ENCODE data around the gene LRMDA. TPM values are rescaled to one million over a fixed set of nuclear protein-coding genes. Genes with fewer than 3 reads are reported as not detected.

Gene LRMDA
- total RNA-seq, 2 experiments from 2014 or later, result not detected

DNA sequence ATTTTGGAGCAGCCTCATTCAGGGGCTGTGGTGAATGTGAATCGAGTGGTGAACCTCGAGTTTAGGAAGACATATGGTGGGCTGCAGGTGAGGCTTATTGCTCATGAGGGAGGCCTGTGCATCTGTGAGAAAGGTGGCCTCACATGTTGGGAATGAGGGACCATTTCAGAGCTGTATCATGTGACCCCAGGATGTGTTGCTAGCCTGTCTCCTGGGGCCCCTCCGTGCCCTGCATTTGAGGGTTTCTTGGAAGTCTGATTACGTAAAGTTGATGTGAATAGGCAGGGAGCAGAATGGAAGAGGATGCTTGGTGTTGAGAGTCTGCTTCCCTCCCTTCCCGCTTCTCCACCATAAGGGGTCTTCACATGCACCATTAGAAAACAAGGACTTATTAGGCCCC, 569.1 kb downstream of the LRMDA start:
- CTCF ChIA-PET (ENCODE audit: unreplicated experiment), result no interaction called here
- intact Hi-C loops (cut with micrococcal nuclease; ENCODE audit: unreplicated experiment), result no loop called here
- BruUV-seq (replicated peaks), result no TSS peak

DNA sequence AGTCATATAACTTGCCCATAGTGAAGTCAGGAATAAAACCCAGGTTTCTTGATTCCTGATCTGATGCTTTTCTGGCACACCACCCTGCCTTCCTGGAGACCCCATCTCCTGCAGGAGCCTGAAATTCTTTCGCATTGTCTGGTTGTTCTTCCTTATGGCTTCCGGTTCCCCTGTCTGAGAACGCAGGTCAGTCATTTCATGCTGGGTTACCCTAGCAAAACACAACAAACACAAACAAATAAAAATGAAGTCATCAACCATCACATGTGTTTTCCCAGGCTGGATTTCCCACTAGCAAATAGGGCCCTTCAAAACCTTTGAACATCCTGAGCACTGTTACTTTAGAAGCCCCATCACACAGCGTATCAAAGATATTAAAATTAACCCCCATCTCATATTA, 569.6 kb downstream of the LRMDA start:
- no peaks in the 10 kb centered on the region for H3K36me3 ChIP-seq (ENCODE audit: insufficient read depth, low read length)
- no peaks in the 10 kb centered on the region for H3K79me2 ChIP-seq (ENCODE audit: insufficient read depth, low read depth, low read length)
- DNase-seq (ENCODE audit: low spot score), result no peak
- no peaks in the 10 kb centered on the region for H3K9me2 ChIP-seq (ENCODE audit: insufficient read depth, low read length)
- H3K27ac ChIP-seq (ENCODE audit: low read depth, low read length, poor library complexity, severe bottlenecking), result no peak overlapping the region
- CTCF ChIA-PET (ENCODE audit: unreplicated experiment), result no interaction called here
- H3K4me3 ChIP-seq (ENCODE audit: low read depth, low read length, poor library complexity, severe bottlenecking), result no peak overlapping the region
- no peaks in the 10 kb centered on the region for H3K9me3 ChIP-seq (ENCODE audit: low read length)
- intact Hi-C loops (cut with micrococcal nuclease; ENCODE audit: unreplicated experiment), result no loop called here
- POLR2A ChIA-PET, result no interaction called here
- no peak overlapping the region for H3K4me2 ChIP-seq (ENCODE audit: low read length)
- H2AFZ ChIP-seq (ENCODE audit: low read length), result no peak overlapping the region
- TF ChIP-seq, protein P1, sequence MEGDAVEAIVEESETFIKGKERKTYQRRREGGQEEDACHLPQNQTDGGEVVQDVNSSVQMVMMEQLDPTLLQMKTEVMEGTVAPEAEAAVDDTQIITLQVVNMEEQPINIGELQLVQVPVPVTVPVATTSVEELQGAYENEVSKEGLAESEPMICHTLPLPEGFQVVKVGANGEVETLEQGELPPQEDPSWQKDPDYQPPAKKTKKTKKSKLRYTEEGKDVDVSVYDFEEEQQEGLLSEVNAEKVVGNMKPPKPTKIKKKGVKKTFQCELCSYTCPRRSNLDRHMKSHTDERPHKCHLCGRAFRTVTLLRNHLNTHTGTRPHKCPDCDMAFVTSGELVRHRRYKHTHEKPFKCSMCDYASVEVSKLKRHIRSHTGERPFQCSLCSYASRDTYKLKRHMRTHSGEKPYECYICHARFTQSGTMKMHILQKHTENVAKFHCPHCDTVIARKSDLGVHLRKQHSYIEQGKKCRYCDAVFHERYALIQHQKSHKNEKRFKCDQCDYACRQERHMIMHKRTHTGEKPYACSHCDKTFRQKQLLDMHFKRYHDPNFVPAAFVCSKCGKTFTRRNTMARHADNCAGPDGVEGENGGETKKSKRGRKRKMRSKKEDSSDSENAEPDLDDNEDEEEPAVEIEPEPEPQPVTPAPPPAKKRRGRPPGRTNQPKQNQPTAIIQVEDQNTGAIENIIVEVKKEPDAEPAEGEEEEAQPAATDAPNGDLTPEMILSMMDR (conservative IDR thresholded peaks at IDR 0.05; ENCODE audit: low read length), result no peak
- no peak for TF ChIP-seq EZH2phosphoT487 (IDR thresholded peaks at IDR 0.05; ENCODE audit: borderline replicate concordance, low read depth, low read length)
- H4K20me1 ChIP-seq (ENCODE audit: insufficient read depth, low read length), result no peaks in the 10 kb centered on the region
- no TSS peak for BruUV-seq (replicated peaks)
- H3K4me1 ChIP-seq (ENCODE audit: insufficient read depth, low read length, poor library complexity, severe bottlenecking), result no peaks in the 10 kb centered on the region

More for the DNA sequence above, 569.1 kb downstream of the LRMDA start:
- H3K9me2 ChIP-seq (ENCODE audit: insufficient read depth, low read length), result no peaks in the 10 kb centered on the region
- POLR2A ChIA-PET, result no interaction called here
- no peak overlapping the region for H3K4me2 ChIP-seq (ENCODE audit: low read length)
- no peaks in the 10 kb centered on the region for H3K79me2 ChIP-seq (ENCODE audit: insufficient read depth, low read depth, low read length)
- H3K36me3 ChIP-seq (ENCODE audit: insufficient read depth, low read length), result no peaks in the 10 kb centered on the region
- no peak overlapping the region for H2AFZ ChIP-seq (ENCODE audit: low read length)
- H3K9me3 ChIP-seq (ENCODE audit: low read length), result no peaks in the 10 kb centered on the region
- H3K4me1 ChIP-seq (ENCODE audit: insufficient read depth, low read length, poor library complexity, severe bottlenecking), result no peaks in the 10 kb centered on the region
- H3K27ac ChIP-seq (ENCODE audit: low read depth, low read length, poor library complexity, severe bottlenecking), result no peak overlapping the region
- H3K4me3 ChIP-seq (ENCODE audit: low read depth, low read length, poor library complexity, severe bottlenecking), result no peak overlapping the region
- H4K20me1 ChIP-seq (ENCODE audit: insufficient read depth, low read length), result no peaks in the 10 kb centered on the region
- no peak for DNase-seq (ENCODE audit: low spot score)
- TF ChIP-seq, protein P1 (conservative IDR thresholded peaks at IDR 0.05; ENCODE audit: low read length), result no peak
- TF ChIP-seq EZH2phosphoT487 (IDR thresholded peaks at IDR 0.05; ENCODE audit: borderline replicate concordance, low read depth, low read length), result no peak

DNA sequence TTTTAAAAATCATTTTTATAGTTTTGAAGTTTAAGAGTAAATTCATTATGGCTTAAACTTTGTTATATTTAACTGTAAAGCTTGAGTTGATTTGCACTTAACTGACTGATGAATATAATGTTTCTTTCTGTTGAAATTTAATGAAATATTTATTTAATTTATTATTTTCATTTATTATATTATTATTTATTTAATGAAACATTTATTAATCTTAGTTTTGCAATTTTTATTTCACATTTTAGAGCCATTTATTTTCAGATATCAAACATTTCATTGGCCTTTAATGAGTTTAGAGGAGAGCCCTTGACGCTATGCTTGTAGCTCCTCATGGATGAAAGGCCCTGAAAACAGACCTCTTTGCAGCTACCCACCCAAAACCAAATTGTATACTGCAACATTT, 570.0 kb downstream of the LRMDA start:
- POLR2A ChIA-PET, result no interaction called here
- no peak overlapping the region for H2AFZ ChIP-seq (ENCODE audit: low read length)
- CTCF ChIA-PET (ENCODE audit: unreplicated experiment), result no interaction called here
- BruUV-seq (replicated peaks), result no TSS peak
- H3K4me3 ChIP-seq (ENCODE audit: low read depth, low read length, poor library complexity, severe bottlenecking), result no peak overlapping the region
- intact Hi-C loops (cut with micrococcal nuclease; ENCODE audit: unreplicated experiment), result no loop called here
- H3K4me1 ChIP-seq (ENCODE audit: insufficient read depth, low read length, poor library complexity, severe bottlenecking), result no peaks in the 10 kb centered on the region
- TF ChIP-seq, protein P1 (conservative IDR thresholded peaks at IDR 0.05; ENCODE audit: low read length), result no peak
- TF ChIP-seq EZH2phosphoT487 (IDR thresholded peaks at IDR 0.05; ENCODE audit: borderline replicate concordance, low read depth, low read length), result no peak
- H3K27ac ChIP-seq (ENCODE audit: low read depth, low read length, poor library complexity, severe bottlenecking), result no peak overlapping the region
- H3K79me2 ChIP-seq (ENCODE audit: insufficient read depth, low read depth, low read length), result no peaks in the 10 kb centered on the region
- H3K9me2 ChIP-seq (ENCODE audit: insufficient read depth, low read length), result no peaks in the 10 kb centered on the region
- no peak overlapping the region for H3K4me2 ChIP-seq (ENCODE audit: low read length)
- no peaks in the 10 kb centered on the region for H3K9me3 ChIP-seq (ENCODE audit: low read length)
- H3K36me3 ChIP-seq (ENCODE audit: insufficient read depth, low read length), result no peaks in the 10 kb centered on the region
- no peaks in the 10 kb centered on the region for H4K20me1 ChIP-seq (ENCODE audit: insufficient read depth, low read length)
- no peak for DNase-seq (ENCODE audit: low spot score)

All from OCI-LY7 (cell line).